Measurements from ENCODE around the gene FAM90A26.
"Not testable (repeated sequence)": the region's sequence is repeated elsewhere in the genome, so short reads cannot be mapped to it uniquely, and the experiment has no call there.

Gene FAM90A26

GRCh38 chr4:9160046-9160445, 10.2 kb upstream of the FAM90A26 start:
- DNase-seq = not testable (repeated sequence)

- DNase-seq = not testable (repeated sequence)
These were observed 4.2 kb upstream of the FAM90A26 start for GRCh38 chr4:9165990-9166389.

- not testable (repeated sequence) for DNase-seq
These were observed 40.1 kb downstream of the FAM90A26 start, which contains the start of gene USP17L10 for GRCh38 chr4:9210357-9210756. USP17L10 (plus strand) TSS chr4:9210657; CDS start chr4:9210657, 0 bp downstream.

- not testable (repeated sequence) for DNase-seq
These were observed 44.5 kb downstream of the FAM90A26 start for GRCh38 chr4:9214701-9215100.

GRCh38 chr4:9215105-9215504, 44.9 kb downstream of the FAM90A26 start, which contains the start of gene USP17L11:
USP17L11 (plus strand) TSS chr4:9215405; CDS start chr4:9215405, 0 bp downstream.
- not testable (repeated sequence) for DNase-seq

- DNase-seq = not testable (repeated sequence)
These were observed 49.6 kb downstream of the FAM90A26 start, which contains the start of gene USP17L12 for GRCh38 chr4:9219852-9220251. USP17L12 (plus strand) TSS chr4:9220152; CDS start chr4:9220152, 0 bp downstream.

- not testable (repeated sequence) for DNase-seq
These were observed 54.4 kb downstream of the FAM90A26 start, which contains the start of gene USP17L13 for GRCh38 chr4:9224596-9224995. USP17L13 (plus strand) TSS chr4:9224896; CDS start chr4:9224896, 0 bp downstream.

All from activated CD4-positive, alpha-beta T cell treated with anti-CD3 and anti-CD28 coated beads, Interleukin-2, amount 50 U/mL, for 16 hours (primary cell).